HG02623 (cell line): ENCODE results near the gene MYBPHL.

Experiments used
- ATAC-seq: cut with Tn5 transposase; IDR thresholded peaks from one replicate; pipeline ENCODE4 v1.9.1; 2021; ENCODE audit warnings: moderate library complexity; ENCODE audit not compliant: unreplicated experiment

The MYBPHL gene, protein sequence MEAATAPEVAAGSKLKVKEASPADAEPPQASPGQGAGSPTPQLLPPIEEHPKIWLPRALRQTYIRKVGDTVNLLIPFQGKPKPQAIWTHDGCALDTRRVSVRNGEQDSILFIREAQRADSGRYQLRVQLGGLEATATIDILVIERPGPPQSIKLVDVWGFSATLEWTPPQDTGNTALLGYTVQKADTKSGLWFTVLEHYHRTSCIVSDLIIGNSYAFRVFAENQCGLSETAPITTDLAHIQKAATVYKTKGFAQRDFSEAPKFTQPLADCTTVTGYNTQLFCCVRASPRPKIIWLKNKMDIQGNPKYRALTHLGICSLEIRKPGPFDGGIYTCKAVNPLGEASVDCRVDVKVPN

DNA sequence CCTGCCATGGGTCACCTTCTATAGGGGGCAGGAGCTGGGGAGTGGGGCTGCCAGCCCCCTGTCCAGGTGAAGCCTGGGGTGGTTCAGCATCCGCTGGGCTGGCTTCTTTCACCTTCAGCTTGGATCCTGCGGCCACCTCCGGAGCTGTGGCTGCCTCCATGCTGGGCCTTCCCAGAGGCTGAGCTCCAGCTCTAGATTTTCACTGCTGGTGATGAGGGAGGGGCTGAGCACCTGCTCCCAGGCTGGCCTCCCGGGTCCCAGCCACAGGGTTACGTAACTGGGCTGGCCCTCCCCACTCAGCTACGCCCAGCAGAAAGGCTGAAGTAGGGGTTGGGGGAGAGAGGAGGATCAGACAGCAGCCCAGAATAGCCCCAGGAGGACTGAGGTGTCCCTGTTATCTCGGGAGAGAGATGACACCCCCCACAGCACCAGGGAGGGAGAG is at the start of gene MYBPHL:
Gene MYBPHL, minus strand, starts transcription at position 180 of the 442 bp plus-strand sequence. Its CDS starts 20 bp downstream, at position 160.
- ATAC-seq, result no peak

DNA sequence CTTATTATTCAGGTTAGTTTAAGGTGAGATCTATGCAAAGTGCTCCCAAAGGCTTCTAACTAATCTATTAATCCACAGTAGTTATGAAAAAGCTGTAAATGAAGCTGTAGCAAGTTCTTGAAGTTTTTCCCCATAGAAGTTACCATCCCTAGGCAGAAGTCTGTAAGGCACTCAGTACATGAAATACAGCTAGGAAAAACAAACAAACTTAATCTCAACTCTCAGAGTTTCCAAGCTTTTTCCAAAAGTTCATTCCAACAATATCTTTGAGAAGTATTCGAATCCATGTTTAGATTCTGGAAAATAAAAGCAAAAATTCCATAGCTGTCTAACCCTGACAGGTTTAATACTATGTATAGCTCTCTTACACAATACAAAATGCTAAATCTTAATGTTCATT is 49.7 kb upstream of the MYBPHL start:
- no peak for ATAC-seq

DNA sequence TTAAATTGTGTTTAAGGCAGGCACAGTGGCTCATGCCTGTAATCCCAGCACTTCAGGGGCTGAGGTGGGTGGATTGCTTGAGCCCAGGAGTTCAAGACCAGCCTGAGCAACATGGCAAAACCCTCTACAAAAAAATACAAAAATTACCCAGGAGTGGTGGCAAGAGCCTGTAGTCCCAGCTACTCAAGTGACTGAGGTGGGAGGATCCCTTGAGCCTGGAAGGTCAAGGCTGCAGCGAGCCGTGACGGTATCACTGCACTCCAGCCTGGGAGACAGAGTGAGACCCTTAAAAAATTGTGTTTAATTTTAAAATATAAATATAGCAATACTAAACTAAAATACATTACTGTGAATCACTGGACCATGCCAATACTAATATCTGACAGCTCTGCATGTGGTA is 48.1 kb upstream of the MYBPHL start:
- ATAC-seq, result no peak

DNA sequence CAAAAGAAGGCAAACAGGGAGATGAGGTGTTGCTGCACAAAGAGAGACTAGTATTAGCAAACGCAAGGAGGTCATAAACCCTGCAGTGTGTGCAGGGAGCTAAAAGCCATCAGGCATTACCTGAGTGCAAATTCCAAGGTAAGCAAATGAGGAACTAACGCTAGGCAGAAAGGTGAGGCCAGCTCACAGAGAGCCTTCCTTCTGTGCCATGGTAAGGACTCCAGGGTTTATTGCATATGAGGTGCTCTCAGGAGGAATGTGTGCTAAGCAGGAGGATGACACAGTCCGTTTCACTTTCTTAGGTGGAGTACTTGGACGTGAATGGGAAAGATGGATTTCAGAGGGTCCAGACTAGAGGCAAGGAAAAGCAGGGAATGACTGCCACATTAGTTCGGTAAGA is 44.6 kb upstream of the MYBPHL start:
- no peak for ATAC-seq

- no peak for ATAC-seq
These were observed 43.8 kb upstream of the MYBPHL start for GRCh38 chr1:109350655-109351054.

GRCh38 chr1:109350182-109350581 is 43.4 kb upstream of the MYBPHL start:
- no peak for ATAC-seq

DNA sequence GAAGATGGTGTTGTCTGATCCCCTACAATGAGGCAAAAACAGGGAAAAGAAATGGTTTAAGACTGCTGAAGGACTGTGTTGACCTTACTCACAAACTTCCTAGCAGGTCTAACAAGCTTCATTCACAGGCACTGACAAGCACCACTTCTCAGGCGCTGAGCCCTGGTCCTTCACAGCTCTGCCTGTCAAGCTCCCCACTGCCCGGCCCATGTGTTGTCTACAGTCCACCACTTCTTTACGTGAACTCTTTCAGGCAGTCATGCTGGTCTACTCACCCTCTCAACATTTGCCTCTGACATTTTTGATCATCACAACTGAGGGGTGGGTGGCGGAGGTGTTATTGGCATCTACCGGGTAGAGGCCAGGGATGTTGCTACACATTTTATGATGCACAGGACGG is 40.7 kb upstream of the MYBPHL start:
- no peak for ATAC-seq

GRCh38 chr1:109341944-109342930 is 35.4 kb upstream of the MYBPHL start:
- no peak for ATAC-seq

GRCh38 chr1:109338608-109339007 is 31.8 kb upstream of the MYBPHL start:
- ATAC-seq, result no peak

DNA sequence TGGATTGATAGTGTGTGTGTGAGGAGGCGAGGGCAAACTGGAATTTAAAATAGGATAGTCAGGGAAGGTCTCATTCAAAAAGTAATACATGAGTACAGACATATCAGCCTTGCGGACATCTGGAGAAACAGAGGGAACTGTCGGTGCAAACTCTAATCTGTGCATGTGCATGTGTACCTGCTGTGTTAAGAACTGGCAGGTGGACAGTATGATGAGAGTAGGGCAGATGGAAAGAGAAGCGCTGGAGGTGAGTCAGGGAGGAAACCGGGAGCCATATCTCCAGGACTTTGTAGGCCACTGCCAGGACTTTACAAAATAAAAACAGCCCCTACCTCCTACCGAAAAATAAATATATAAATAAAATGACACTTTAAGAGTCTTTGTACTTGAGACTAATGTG is 31.3 kb upstream of the MYBPHL start:
- no peak for ATAC-seq

DNA sequence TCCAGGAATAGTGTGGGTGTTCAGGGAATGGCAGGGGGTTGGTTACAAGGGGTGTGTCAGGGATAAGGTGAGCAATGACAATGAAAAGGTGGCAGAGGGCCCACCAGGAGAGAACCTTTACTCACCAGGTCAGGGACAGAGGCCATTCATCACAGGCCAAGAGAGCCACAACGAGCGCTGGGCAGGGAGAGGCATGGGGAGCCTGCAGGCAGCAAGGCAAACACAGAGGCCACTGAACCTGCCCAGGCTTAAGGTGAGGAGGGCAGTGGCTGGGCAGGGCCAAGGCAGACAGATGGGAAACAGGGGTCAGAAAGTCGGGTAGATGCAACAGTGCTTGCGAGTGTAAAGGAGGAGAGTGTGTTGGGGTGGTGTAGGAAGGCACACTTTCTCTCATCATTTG is 28.3 kb upstream of the MYBPHL start:
- no peak for ATAC-seq

- ATAC-seq, result no peak
These were observed 24.3 kb upstream of the MYBPHL start for GRCh38 chr1:109331113-109331512.

DNA sequence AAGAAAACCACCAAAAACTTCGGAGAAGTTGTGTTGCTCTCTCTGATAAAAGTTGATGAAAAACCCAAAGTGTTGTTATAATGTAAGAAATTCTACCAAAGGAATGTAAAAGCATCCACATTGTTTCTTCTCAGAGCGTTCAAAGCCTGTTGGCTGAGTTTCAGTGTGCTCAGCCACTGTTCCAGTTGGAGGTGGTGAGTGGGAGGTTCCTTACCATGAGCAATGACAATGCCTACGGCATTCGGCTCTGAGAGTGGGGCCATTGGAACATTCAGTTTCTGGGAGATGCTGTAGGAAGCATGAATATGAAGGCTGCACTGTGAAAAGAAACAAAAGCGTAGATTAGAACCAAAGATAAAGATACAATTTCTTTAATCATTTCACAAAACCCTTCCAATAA is 20.5 kb upstream of the MYBPHL start:
- no peak for ATAC-seq

- no peak for ATAC-seq
These were observed 16.2 kb upstream of the MYBPHL start for GRCh38 chr1:109322974-109323373.

DNA sequence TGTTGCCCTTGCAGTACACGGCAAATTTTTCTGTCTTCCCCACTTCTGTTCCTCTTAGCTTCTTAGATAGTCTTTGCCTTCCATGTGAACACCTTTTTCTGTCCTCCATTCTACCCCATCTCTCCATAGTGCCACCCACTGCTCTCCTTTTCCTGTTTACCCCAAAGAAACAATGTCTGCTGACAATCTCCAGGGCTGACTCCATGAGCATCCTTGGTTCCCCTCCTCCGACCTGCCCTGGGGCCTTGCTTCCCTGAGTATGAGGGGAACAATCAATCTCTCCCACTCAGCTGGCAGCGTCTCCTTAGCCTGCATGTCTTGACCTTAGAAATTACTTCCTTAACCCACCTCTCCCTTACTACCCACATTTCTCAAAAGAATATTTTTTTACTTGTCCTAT is 12.3 kb upstream of the MYBPHL start:
- no peak for ATAC-seq

GRCh38 chr1:109316506-109316905 is 9.7 kb upstream of the MYBPHL start:
- ATAC-seq, result no peak

GRCh38 chr1:109315288-109315687 is 8.5 kb upstream of the MYBPHL start:
- no peak for ATAC-seq

DNA sequence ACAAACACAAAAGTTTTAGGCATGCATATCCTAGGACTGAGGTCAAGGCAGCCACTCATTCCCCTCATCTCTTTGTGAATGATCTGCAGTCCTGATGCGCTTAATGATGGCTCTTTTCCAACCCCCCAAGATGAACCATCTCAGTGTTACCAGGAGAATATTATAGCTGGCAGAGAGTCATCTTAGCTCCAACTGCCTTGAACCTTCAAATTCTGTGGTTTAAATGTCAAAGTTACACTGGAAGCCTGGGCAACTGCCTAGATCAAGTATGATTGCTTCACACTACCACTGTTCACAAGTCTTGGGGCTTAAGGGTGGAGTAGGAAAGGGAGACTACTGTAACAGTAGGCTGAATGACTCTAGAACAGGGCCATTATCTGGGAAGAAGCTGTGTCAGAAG is 8.0 kb upstream of the MYBPHL start:
- no peak for ATAC-seq

DNA sequence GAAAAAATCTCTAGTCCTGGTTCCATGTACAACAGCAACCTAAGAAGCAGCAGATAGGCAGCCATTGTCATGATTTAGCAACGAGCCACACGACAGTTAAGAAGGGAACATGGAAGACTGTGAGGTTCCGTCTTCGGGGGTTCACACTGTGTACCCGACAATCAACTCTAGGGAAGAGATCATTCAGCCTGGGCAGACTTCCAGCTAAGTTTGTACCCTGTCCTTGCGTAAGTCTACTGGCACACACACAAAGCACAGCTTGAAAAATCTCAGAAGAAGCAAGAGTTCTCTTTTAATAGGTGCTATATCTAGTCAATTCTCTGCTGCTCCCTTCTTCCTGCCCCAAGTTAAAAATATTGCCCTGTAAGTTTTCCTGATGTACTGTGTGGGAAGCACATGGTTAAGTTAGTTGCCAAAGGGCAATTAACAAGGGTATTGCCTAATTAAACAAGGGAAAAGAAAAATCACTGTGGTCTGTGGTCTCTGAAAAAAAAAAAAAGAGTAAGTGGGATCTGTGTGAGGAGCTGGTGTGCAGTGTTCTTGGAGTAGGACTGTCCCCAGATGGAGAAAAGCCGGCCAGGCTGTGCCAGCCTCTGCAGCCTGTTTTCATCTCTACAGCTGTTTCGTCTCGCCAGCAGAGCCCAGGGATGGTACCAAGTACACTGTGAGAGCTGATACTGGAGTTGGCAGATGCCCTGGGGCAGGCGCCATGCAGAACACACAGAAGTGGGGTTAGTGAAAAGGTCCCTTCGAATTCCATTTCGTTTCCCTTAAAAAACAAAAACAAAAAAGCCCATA is 6.4 kb upstream of the MYBPHL start:
- ATAC-seq, result no peak

GRCh38 chr1:109312246-109312645 is 5.4 kb upstream of the MYBPHL start:
- no peak for ATAC-seq

DNA sequence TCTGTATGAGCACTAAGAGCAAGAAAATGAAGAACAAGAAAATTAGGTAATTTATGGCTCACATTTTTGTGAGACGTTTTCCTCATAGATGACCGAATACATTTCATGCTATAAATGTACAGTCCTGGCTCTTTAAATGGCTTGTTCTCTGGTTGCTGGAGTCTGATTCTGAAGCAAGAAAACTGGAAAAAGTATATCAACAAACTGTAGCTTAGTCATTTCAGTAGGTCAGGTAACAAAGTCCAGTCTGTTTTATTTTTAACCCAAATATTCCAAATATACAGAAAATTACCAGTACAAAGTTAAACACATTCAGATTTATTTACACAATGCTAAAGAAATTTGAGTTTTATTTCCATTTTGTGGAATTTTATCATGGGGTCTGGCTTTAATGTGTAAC is 2.5 kb upstream of the MYBPHL start:
- ATAC-seq, result no peak
